Pancreas (tissue), 10 donors: Measurements from ENCODE around the gene SNRK. TPM values are rescaled to one million over a fixed set of nuclear protein-coding genes. Genes with fewer than 3 reads are reported as not detected.

Source experiments
- ATAC-seq, 4 donors: fragments of 200-7000 bp; cut with Tn5 transposase; one replicate each; pipeline versions ENCODE4 v1.8.0 to v1.9.1; 2020; ENCODE audit warnings: mild to moderate bottlenecking in 4 of 4, moderate library complexity in 4 of 4
- DNase-seq, 6 donors: peaks; one replicate each; pipeline ENCODE4 v3.0.0-alpha.2; 2020
- FAIRE-seq: peaks from 2 replicates; lab custom pipeline; 2012; peaks lifted over from hg19 to GRCh38; lab: Jason Lieb, UNC
- H3K27ac ChIP-seq, 4 donors: fragments of 200-600 bp; sonication (generic); 1 replicate in 3 of 4; 2 replicates in 1 of 4; pipeline versions ENCODE4 v1.5.0 to v1.8.0; 2020
- H3K27me3 ChIP-seq, 4 donors: fragments of 200-600 bp; one replicate each; pipeline ENCODE4 v1.8.0; 2021
- H3K36me3 ChIP-seq, 3 donors: fragments of 200-600 bp; sonication (generic) in 1 of 3; one replicate each; pipeline versions ENCODE4 v1.5.0 to v1.8.0; 2020 to 2021
- H3K4me1 ChIP-seq, 3 donors: fragments of 200-600 bp; one replicate each; pipeline ENCODE4 v1.8.0; 2021
- H3K4me3 ChIP-seq, 4 donors: fragments of 200-600 bp; sonication (generic) in 2 of 4; one replicate each; pipeline versions ENCODE4 v1.5.0 to v1.8.0; 2020 to 2021
- H3K9me3 ChIP-seq, 4 donors: fragments of 200-600 bp; one replicate each; pipeline ENCODE4 v1.8.0; 2021
- WGBS, 2 donors: extraction: QIAGEN DNeasy Blood & Tissue Kit; methylation state at CpG; one replicate each; pipeline ENCODE4 v1.1.7; 2013; 5-methylcytosine and 5-hydroxymethylcytosine counted together
- intact Hi-C, 3 donors: fragments of 100-400 bp; cut with DNase I; formaldehyde crosslinking; loops; one replicate each; pipeline versions ENCODE4 v1.11.1 to v1.14.2; 2022
- polyA plus RNA-seq, 2 donors: library from polyadenylated mRNA; stranded (reverse); fragments of 200-250 nt; gene quantifications; one replicate each; pipeline ENCODE4 v1.2.3, GENCODE V29; 2013
- total RNA-seq, 6 donors: library from RNA; stranded (reverse); fragmentation: NEBNext Ultra II Directional in 4 of 6; extraction: Animal tissue kit (Norgen Biotek cat#: 25700) in 4 of 6; gene quantifications; one replicate each; pipeline versions ENCODE4 v1.2.1 to v1.2.4, GENCODE V29; 2021 to 2023
- TF ChIP-seq, protein P1 (sequence below), 4 donors: fragments of 200-600 bp; sonication (generic) in 3 of 4; IDR thresholded peaks; one replicate each; pipeline versions ENCODE4 v1.5.0 to v1.8.0; 2021; ENCODE audit warnings: antibody characterized with exemption in 4 of 4
- donor health status: healthy with polysubstance abuse.
- donor health status: DM: no; HTN: no; CAD: no; lungs with moderate emphysema.
- donor health status: DM: no; HTN: no; CAD: no.
- donor health status: control.
- donor health status: control.
- donor health status: Bipolar disorder and iron deficiency.
- donor health status: DM: yes; HTN: yes; CAD: no.
- donor health status: DM: no; HTN: no; CAD: no.
- donor health status: DM: no; HTN: no; CAD: no.
- donor health status: DM: yes; HTN: yes; CAD: no.

The SNRK gene, protein sequence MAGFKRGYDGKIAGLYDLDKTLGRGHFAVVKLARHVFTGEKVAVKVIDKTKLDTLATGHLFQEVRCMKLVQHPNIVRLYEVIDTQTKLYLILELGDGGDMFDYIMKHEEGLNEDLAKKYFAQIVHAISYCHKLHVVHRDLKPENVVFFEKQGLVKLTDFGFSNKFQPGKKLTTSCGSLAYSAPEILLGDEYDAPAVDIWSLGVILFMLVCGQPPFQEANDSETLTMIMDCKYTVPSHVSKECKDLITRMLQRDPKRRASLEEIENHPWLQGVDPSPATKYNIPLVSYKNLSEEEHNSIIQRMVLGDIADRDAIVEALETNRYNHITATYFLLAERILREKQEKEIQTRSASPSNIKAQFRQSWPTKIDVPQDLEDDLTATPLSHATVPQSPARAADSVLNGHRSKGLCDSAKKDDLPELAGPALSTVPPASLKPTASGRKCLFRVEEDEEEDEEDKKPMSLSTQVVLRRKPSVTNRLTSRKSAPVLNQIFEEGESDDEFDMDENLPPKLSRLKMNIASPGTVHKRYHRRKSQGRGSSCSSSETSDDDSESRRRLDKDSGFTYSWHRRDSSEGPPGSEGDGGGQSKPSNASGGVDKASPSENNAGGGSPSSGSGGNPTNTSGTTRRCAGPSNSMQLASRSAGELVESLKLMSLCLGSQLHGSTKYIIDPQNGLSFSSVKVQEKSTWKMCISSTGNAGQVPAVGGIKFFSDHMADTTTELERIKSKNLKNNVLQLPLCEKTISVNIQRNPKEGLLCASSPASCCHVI
- total RNA-seq (10 to 100 TPM; 14.4 to 24.2 (median 18.2) TPM), polyA plus RNA-seq (10 to 100 TPM in 1 of 2 donors, 1 to 10 TPM in 1; 6.3 to 13.5 TPM)

DNA sequence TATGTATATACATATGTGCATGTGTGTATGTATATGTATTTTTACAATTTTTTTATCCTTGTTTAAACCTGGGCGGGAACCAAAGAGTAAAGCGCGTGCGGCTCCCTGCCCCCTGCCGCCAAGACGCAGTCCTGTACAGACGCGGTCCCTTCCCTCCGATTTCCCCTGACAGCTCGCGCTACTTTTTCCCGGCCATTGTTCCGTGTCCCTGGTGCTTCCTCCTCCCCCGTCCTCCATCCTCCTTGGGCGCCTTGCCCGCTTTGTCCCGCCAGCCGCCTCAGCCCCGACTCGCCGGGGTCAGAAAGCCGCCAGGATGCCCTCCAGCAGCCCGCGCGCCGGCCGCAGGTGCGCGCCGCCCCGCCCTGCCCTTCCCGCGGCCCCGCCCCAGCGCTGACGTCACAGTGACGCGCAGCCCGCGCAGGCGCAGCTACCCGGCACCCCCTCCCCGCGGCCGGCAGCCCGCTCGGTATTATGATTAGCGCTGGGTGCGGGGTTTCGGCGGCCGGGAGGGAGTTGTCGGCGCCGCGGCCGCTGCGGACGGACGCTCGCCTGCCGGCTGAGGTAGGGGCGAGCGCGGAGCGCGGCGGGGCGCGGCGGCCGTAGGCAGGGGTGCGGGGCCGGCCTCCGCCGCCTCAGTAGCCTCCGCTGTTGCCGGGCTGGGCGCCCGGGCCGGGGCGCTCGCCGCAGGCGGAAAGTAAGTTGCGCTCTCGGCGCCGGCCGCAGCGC lies at the start of gene SNRK:
SNRK (plus strand) TSS at position 426 of the 726 bp plus-strand sequence. CDS start 16,664 bp downstream, outside the sequence.
- Histone ChIP-seq H3K9me3 (no peaks in the 10 kb centered on the region), H3K4me1 (peaks cover 0 to 28% (median 27%) of the 10 kb centered on the region in 3 donors), H3K36me3 (no peaks in the 10 kb centered on the region), H3K27me3 (no peaks in the 10 kb centered on the region), H3K27ac (peak within 1 kb of the TSS; percentile 74 to 84 (median 82)), H3K4me3 (peak within 1 kb of the TSS; percentile 21 to 63 (median 53))
- ATAC-seq (peak; percentile 83 to 95 (median 94)), DNase-seq (peak; percentile 86 to 100 (median 94)), FAIRE-seq (no peak)
- TF ChIP-seq, protein P1, sequence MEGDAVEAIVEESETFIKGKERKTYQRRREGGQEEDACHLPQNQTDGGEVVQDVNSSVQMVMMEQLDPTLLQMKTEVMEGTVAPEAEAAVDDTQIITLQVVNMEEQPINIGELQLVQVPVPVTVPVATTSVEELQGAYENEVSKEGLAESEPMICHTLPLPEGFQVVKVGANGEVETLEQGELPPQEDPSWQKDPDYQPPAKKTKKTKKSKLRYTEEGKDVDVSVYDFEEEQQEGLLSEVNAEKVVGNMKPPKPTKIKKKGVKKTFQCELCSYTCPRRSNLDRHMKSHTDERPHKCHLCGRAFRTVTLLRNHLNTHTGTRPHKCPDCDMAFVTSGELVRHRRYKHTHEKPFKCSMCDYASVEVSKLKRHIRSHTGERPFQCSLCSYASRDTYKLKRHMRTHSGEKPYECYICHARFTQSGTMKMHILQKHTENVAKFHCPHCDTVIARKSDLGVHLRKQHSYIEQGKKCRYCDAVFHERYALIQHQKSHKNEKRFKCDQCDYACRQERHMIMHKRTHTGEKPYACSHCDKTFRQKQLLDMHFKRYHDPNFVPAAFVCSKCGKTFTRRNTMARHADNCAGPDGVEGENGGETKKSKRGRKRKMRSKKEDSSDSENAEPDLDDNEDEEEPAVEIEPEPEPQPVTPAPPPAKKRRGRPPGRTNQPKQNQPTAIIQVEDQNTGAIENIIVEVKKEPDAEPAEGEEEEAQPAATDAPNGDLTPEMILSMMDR (IDR thresholded peaks at IDR 0.05), result no peak
- WGBS, 2 donors, result 0% methylated on average over 42 to 91 of the region's 91 CpGs
- intact Hi-C loops, result no loop called here

DNA sequence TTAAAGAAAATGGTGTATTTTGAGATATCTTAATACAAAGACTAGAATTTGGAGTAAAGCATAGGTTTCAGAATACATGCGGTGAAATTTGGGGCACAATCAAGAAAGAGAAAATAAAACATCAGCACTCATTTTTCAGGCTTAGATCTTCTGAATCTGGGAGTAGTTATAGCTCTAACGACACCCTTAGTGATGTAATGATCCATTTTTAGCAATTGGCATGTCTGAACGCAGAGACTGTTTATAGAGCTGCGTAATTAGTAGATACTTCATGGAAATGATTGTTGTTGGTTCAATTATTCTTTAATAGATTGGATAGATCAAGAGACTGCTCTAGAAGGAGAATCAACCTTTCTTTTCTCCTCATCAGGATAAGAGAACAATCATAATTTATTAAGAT lies 47.5 kb upstream of the SNRK start:
- FAIRE-seq (no peak), ATAC-seq (no peak), DNase-seq (no peak)
- WGBS, 2 donors, result 60 to 63% methylated on average over 4 of the region's 4 CpGs
- Histone ChIP-seq H3K4me3 (no peak overlapping the region), H3K27ac (no peak overlapping the region), H3K27me3 (no peaks in the 10 kb centered on the region), H3K4me1 (peaks cover 0 to 9% (median 0%) of the 10 kb centered on the region in 3 donors), H3K36me3 (no peaks in the 10 kb centered on the region), H3K9me3 (peaks cover 0 to 5% (median 0%) of the 10 kb centered on the region in 4 donors)
- intact Hi-C loops, result no loop called here
- TF ChIP-seq, protein P1 (IDR thresholded peaks at IDR 0.05), result no peak

DNA sequence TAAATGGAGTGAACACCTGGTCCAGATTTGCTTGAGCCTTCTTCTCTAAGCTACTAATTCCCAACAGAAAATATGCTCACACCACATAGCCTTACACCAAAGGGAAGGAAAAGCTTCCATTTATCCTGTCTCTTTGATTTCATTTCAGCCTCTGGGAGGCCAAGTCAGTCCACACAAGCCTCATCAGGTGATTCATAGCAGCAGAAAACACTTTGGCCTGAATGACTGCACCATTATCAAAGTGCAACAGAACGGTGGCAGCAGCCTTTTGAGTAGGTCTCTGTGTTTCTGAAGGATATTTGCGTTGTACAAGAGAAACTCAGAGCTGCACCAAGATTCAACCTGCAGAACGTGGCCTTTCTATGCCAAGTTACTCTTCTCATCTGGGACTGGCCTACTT lies 46.6 kb upstream of the SNRK start:
- DNase-seq, result no peak
- Histone ChIP-seq H3K36me3 (no peaks in the 10 kb centered on the region), H3K4me3 (no peak overlapping the region), H3K4me1 (peaks cover 0 to 9% (median 0%) of the 10 kb centered on the region in 3 donors), H3K9me3 (peaks cover 0 to 5% (median 0%) of the 10 kb centered on the region in 4 donors), H3K27me3 (no peaks in the 10 kb centered on the region), H3K27ac (no peak overlapping the region)
- intact Hi-C loops, result no loop called here
- FAIRE-seq, result no peak
- ATAC-seq, result no peak
- WGBS, 2 donors, result 80 to 91% methylated on average over 3 of the region's 3 CpGs
- TF ChIP-seq, protein P1 (IDR thresholded peaks at IDR 0.05), result no peak

DNA sequence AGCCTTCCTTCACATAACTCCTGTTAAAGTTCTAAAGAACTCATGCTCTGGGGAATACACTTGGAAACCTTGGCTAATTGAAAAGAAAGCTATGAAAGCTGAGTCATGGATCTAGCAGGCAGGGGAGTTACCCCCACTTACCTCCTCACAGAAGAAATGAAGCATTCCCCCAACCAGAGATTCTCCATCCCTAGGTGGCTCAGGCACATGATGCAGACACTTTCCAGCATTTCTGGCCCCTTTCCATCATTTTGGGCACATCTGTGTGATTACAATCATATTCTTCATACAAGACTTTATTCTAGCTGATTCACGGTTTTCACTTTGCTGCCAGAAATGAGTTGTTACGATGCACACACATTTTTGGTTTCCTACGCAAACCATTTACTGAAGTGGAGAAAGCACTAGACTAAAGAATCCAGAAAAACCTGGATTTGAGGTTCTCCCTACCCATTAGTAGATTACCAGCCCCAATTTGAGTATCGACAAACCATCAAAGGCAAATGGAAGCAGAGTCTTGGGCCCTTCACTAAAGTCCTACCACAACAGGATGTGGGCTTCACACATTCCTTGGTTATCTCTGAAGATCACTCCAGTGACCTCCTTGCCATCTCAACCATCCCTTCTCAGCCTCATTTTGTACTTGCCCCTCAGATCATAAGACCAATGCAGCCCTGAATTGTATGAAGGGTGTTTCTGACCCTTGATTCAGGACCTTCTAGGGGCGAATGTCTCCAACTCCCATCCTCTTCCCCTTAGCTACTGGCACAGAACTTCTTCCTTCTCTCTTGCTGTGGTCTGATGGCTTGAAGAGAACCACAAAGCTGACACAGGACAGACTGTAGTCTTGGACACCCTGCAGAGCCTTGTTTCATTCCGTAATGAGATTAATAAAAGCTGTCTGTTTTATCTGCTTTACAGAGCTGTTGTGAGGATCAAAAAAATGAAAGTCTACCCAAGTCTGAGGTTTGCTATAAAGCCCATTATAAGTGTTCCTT lies 42.5 kb upstream of the SNRK start:
- Histone ChIP-seq H3K27me3 (no peaks in the 10 kb centered on the region), H3K4me1 (no peaks in the 10 kb centered on the region), H3K36me3 (no peaks in the 10 kb centered on the region), H3K9me3 (peaks cover 0 to 5% (median 0%) of the 10 kb centered on the region in 4 donors), H3K4me3 (no peak overlapping the region), H3K27ac (no peak overlapping the region)
- FAIRE-seq, result no peak
- ATAC-seq, result no peak
- TF ChIP-seq, protein P1 (IDR thresholded peaks at IDR 0.05), result no peak
- intact Hi-C loops, result no loop called here
- DNase-seq, result no peak
- WGBS, 2 donors, result 75 to 77% methylated on average over 6 of the region's 6 CpGs
